Measurements from ENCODE around the gene RBPMS2. TPM values are rescaled to one million over a fixed set of nuclear protein-coding genes. Genes with fewer than 3 reads are reported as not detected.

The RBPMS2 gene
- total RNA-seq, 2 donors from 2014 or later, result 0.26 to 0.33 TPM

DNA sequence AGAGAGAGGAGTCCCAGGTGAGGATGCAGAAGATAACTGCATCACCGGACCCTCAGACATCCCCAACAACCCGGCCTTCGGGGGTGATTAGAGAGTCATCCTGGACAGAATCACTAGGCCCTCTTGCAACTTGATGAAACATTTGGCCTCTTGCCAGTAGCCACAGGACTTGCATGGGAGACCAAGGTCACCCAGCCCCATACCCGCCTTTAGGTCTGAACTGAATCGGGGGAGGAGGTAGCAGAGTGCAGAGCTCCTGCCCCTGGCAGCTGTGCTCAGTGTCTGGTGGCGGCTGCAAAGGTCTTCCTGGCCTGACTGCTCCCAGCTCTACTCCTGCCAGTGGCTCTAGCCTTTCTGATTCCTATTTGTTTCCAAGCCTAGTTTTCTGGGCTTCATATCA, 37.7 kb upstream of the RBPMS2 start:
- DNase-seq, result peak in 2 of 4 donors; percentile 25 to 41
- TF ChIP-seq, protein P1, sequence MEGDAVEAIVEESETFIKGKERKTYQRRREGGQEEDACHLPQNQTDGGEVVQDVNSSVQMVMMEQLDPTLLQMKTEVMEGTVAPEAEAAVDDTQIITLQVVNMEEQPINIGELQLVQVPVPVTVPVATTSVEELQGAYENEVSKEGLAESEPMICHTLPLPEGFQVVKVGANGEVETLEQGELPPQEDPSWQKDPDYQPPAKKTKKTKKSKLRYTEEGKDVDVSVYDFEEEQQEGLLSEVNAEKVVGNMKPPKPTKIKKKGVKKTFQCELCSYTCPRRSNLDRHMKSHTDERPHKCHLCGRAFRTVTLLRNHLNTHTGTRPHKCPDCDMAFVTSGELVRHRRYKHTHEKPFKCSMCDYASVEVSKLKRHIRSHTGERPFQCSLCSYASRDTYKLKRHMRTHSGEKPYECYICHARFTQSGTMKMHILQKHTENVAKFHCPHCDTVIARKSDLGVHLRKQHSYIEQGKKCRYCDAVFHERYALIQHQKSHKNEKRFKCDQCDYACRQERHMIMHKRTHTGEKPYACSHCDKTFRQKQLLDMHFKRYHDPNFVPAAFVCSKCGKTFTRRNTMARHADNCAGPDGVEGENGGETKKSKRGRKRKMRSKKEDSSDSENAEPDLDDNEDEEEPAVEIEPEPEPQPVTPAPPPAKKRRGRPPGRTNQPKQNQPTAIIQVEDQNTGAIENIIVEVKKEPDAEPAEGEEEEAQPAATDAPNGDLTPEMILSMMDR (IDR thresholded peaks at IDR 0.05), result no peak
- TF ChIP-seq POLR2A (IDR thresholded peaks at IDR 0.05), result no peak
- 41 to 59% methylated on average over 4 to 6 of the region's 6 CpGs for WGBS, 2 donors
- intact Hi-C loops (cut with DNase I), result loop anchor here (5.0 kb wide), 1 partner anchor 81 kb away; no protein-coding TSS in a partner anchor
- Histone ChIP-seq H3K4me1 (no peaks in the 10 kb centered on the region), H3K9me3 (no peaks in the 10 kb centered on the region), H3K27ac (no peak overlapping the region), H3K27me3 (no peaks in the 10 kb centered on the region), H3K36me3 (replicated peaks in 1 of 2; ENCODE audit: insufficient read depth in 1 of 2, low read depth in 2 of 2) (no peaks in the 10 kb centered on the region), H3K4me3 (no peak overlapping the region)
- no peak for ATAC-seq

GRCh38 chr15:64810497-64811326, 35.3 kb upstream of the RBPMS2 start:
- no peak overlapping the region for H3K4me3 ChIP-seq
- intact Hi-C loops (cut with DNase I), result loop anchor here (5.0 kb wide), 1 partner anchor 78 kb away; no protein-coding TSS in a partner anchor
- H3K9me3 ChIP-seq, result no peaks in the 10 kb centered on the region
- WGBS, 2 donors, result 64 to 71% methylated on average over 2 to 4 of the region's 6 CpGs
- ATAC-seq (no peak), DNase-seq (no peak)
- H3K36me3 ChIP-seq (replicated peaks in 1 of 2; ENCODE audit: insufficient read depth in 1 of 2, low read depth in 2 of 2), result no peaks in the 10 kb centered on the region
- TF ChIP-seq, protein P1 (IDR thresholded peaks at IDR 0.05), result no peak
- no peak for TF ChIP-seq POLR2A (IDR thresholded peaks at IDR 0.05)
- no peaks in the 10 kb centered on the region for H3K27me3 ChIP-seq
- H3K4me1 ChIP-seq, result no peaks in the 10 kb centered on the region
- no peak overlapping the region for H3K27ac ChIP-seq

DNA sequence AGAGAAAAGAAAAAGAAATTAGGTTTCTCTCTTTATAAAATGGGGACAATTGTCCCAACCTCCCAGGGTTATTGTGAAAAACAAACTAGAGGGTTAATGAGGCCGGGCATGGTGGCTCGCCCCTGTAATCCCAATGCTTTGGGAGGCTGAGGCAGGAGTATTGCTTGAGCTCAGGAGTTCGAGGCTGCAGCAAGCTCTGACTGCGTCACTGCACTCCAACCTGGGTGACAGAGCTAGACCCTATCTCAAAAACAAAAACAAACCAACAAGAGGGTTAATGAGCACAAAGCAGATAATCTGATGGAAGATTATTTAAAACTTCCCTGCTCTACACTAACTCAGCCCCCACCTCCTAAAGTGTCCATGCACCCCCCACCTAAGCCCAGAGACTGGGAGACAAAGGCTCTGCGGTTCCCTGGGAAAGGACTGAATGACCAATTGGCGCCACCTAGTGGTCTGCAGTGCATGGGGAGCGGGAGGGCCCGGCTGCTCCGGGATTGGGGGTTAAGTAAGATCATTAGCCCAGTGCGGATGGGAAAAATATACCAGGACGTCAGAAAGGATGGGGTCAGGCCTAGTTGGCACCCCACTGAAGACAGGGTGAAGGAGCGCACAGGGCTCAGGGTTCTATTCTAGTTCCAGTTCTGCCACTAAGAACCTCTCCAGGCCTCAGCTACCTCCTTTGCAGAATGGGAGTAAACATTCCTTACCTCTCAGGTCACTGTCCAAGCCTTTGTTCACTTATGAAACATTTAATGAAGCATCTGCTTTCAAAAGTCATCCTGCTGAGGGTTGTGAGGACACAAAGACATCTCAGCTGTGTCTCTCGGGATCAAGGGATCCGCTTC, 34.5 kb upstream of the RBPMS2 start:
- DNase-seq (peak; percentile 75 to 84 (median 80)), ATAC-seq (peak; percentile 77)
- Histone ChIP-seq H3K27ac (no peak overlapping the region), H3K36me3 (replicated peaks in 1 of 2; ENCODE audit: insufficient read depth in 1 of 2, low read depth in 2 of 2) (no peaks in the 10 kb centered on the region), H3K4me3 (no peak overlapping the region), H3K27me3 (no peaks in the 10 kb centered on the region), H3K9me3 (no peaks in the 10 kb centered on the region), H3K4me1 (no peaks in the 10 kb centered on the region)
- WGBS, 2 donors, result 15 to 30% methylated on average over 12 to 14 of the region's 14 CpGs
- intact Hi-C loops (cut with DNase I), result loop anchor here (5.0 kb wide), 1 partner anchor 78 kb away; no protein-coding TSS in a partner anchor
- TF ChIP-seq POLR2A (IDR thresholded peaks at IDR 0.05), result no peak
- TF ChIP-seq, protein P1 (IDR thresholded peaks at IDR 0.05), result peak; percentile 67 to 93 (median 84)

- H3K27ac ChIP-seq, result no peak overlapping the region
- no peaks in the 10 kb centered on the region for H3K4me1 ChIP-seq
- WGBS, 2 donors, result 59 to 63% methylated on average over 10 of the region's 10 CpGs
- no peak for TF ChIP-seq POLR2A (IDR thresholded peaks at IDR 0.05)
- TF ChIP-seq, protein P1 (IDR thresholded peaks at IDR 0.05), result no peak
- no peaks in the 10 kb centered on the region for H3K9me3 ChIP-seq
- intact Hi-C loops (cut with DNase I), result no loop called here
- ATAC-seq, result no peak
- no peaks in the 10 kb centered on the region for H3K27me3 ChIP-seq
- no peak overlapping the region for H3K4me3 ChIP-seq
- H3K36me3 ChIP-seq (replicated peaks in 1 of 2; ENCODE audit: insufficient read depth in 1 of 2, low read depth in 2 of 2), result no peaks in the 10 kb centered on the region
- DNase-seq, result no peak
These were observed 33.5 kb upstream of the RBPMS2 start for GRCh38 chr15:64808785-64809453.
